HepG2 (cell line): ENCODE data around the gene PCDHGA7. TPM values are rescaled to one million over a fixed set of nuclear protein-coding genes. Genes with fewer than 3 reads are reported as not detected.
"Not testable (repeated sequence)": the region's sequence is repeated elsewhere in the genome, so short reads cannot be mapped to it uniquely, and the experiment has no call there.

Experiments used
- ATAC-seq: fragments of 200-7000 bp; cut with Tn5 transposase; 3 replicates; pipeline ENCODE4 v1.9.1; 2020; ENCODE audit warnings: mild to moderate bottlenecking, moderate library complexity
- BruUV-seq: library from RNA; stranded (reverse); fragments of 400-500 nt; replicated peaks from 2 replicates; lab custom pipeline; 2021; lab: Mats Ljungman, UMichigan
- CTCF ChIA-PET: fragments of 300-600 bp; formaldehyde crosslinking; extraction: SDS; loops from one replicate; lab custom pipeline; 2021; ENCODE audit warnings: low total read pairs, inconsistent platforms, low intra/inter-chr PET ratio; lab: Yijun Ruan, JAX
- POLR2A ChIA-PET: fragments of 350-600 bp; sonication (Branson Sonifier 250); formaldehyde crosslinking; loops from one replicate; lab custom pipeline; 2020; ENCODE audit warnings: antibody characterized with exemption, inconsistent platforms; lab: Yijun Ruan, JAX
- DNase-seq: peaks from one replicate; pipeline ENCODE4 v3.0.0-alpha.2; 2015; ENCODE audit warnings: low spot score
- FAIRE-seq: peaks from 3 replicates; lab custom pipeline; 2011; peaks lifted over from hg19 to GRCh38; lab: Jason Lieb, UNC
- H2AFZ ChIP-seq: one replicate; pipeline ENCODE4 v1.6.1; 2011; ENCODE audit warnings: low read length, inconsistent platforms
- H3K27ac ChIP-seq: fragments of 300-600 bp; 3 replicates; pipeline ENCODE4 v1.8.0; 2011; ENCODE audit warnings: mixed run types, mild to moderate bottlenecking, mixed read lengths, low read length, inconsistent platforms; ENCODE audit not compliant: insufficient read depth; ENCODE audit errors: extremely low read length
- H3K27me3 ChIP-seq, 2 experiments: fragments of 200-600 bp in 1 of 2; 2 replicates in 1 of 2; 3 replicates in 1 of 2; pipeline versions ENCODE4 v1.6.0 to v1.8.0; 2011; ENCODE audit warnings: low read length in 2 of 2, mild to moderate bottlenecking in 2 of 2, moderate library complexity in 2 of 2, inconsistent platforms in 1 of 2; ENCODE audit not compliant: insufficient read depth in 2 of 2, control insufficient read depth in 1 of 2
- H3K36me3 ChIP-seq, 2 experiments: fragments of 200-600 bp in 1 of 2; replicated peaks in 1 of 2; 2 replicates in 1 of 2; 3 replicates in 1 of 2; pipeline versions ENCODE4 v1.5.1 to v1.8.0; 2011; ENCODE audit warnings: low read length in 2 of 2, inconsistent platforms in 1 of 2; ENCODE audit not compliant: insufficient read depth in 2 of 2, control insufficient read depth in 1 of 2
- H3K4me1 ChIP-seq: 2 replicates; pipeline ENCODE4 v1.5.1; 2012; ENCODE audit warnings: low read length, inconsistent platforms; ENCODE audit not compliant: insufficient read depth
- H3K4me2 ChIP-seq: 2 replicates; pipeline ENCODE4 v1.6.0; 2011; ENCODE audit warnings: low read depth, low read length, inconsistent platforms
- H3K4me3 ChIP-seq, 3 experiments: fragments of 200-600 bp in 1 of 3; sonication (generic), shearing (Covaris generic) in 1 of 3; replicated peaks in 1 of 3; 2 replicates each; pipeline ENCODE4 v1.5.1; 2011 to 2016; ENCODE audit warnings: low read length in 3 of 3, inconsistent platforms in 2 of 3, low read depth in 2 of 3, mild to moderate bottlenecking in 2 of 3, control low read depth in 1 of 3, mixed read lengths in 1 of 3; ENCODE audit not compliant: insufficient read depth in 1 of 3
- H3K79me2 ChIP-seq: one replicate; pipeline ENCODE4 v1.6.1; 2011; ENCODE audit warnings: low read length, inconsistent platforms; ENCODE audit not compliant: insufficient read depth
- H3K9ac ChIP-seq: 2 replicates; pipeline ENCODE4 v1.6.0; 2011; ENCODE audit warnings: mild to moderate bottlenecking, low read depth, low read length, inconsistent platforms; ENCODE audit not compliant: insufficient read depth
- H3K9me3 ChIP-seq: 2 replicates; pipeline ENCODE4 v1.5.1; 2012; ENCODE audit warnings: mild to moderate bottlenecking, low read length
- H4K20me1 ChIP-seq: 2 replicates; pipeline ENCODE4 v1.6.0; 2011; ENCODE audit warnings: inconsistent platforms, mild to moderate bottlenecking, low read length, moderate library complexity; ENCODE audit not compliant: insufficient read depth
- ATRX ChIP-seq: sonication (generic); formaldehyde crosslinking; IDR thresholded peaks from 2 replicates; pipeline ENCODE4 v1.4.0; 2020; ENCODE audit warnings: missing genetic modification reagents, borderline replicate concordance
- HNRNPUL1 ChIP-seq: fragments of 200-400 bp; formaldehyde crosslinking; IDR thresholded peaks from 2 replicates; pipeline ENCODE4 v1.6.1; 2017; ENCODE audit warnings: low read depth, mild to moderate bottlenecking, low read length, moderate library complexity
- ZFAT ChIP-seq: sonication (generic); formaldehyde crosslinking; conservative IDR thresholded peaks from 2 replicates; pipeline ENCODE4 v1.8.1; 2023; ENCODE audit warnings: missing genetic modification reagents, inconsistent platforms
- ZNF512B ChIP-seq: sonication (generic); formaldehyde crosslinking; IDR thresholded peaks from 2 replicates; pipeline ENCODE4 v1.5.1; 2020; ENCODE audit warnings: missing genetic modification reagents, mild to moderate bottlenecking, borderline replicate concordance
- ZNF598 ChIP-seq: sonication (generic); formaldehyde crosslinking; IDR thresholded peaks from 2 replicates; pipeline ENCODE4 v1.5.1; 2020; ENCODE audit warnings: mild to moderate bottlenecking, missing genetic modification reagents, borderline replicate concordance
- WGBS: methylation state at CpG from one replicate; pipeline ENCODE4 v1.1.6; 2017; ENCODE audit warnings: low lambda C conversion rate; 5-methylcytosine and 5-hydroxymethylcytosine counted together
- in situ Hi-C: cut with HindIII; loops from 2 replicates; pipeline ENCODE4 v1.10.0; 2017; ENCODE audit warnings: low pct_unique_long_range_greater_than_20kb; ENCODE audit not compliant: extremely low pct_ligation_motif_present
- intact Hi-C: fragments of 100-400 bp; cut with micrococcal nuclease; formaldehyde crosslinking; loops from one replicate; pipeline ENCODE4 v1.10.0; 2022; ENCODE audit not compliant: unreplicated experiment
- polyA plus RNA-seq, 8 experiments: library from polyadenylated mRNA; depleted of rRNA in 3 of 8; stranded (reverse) in 7 of 8; unstranded in 1 of 8; fragments of >200 nt; fragmentation: Illumina TruSeq in 4 of 8; extraction: Trizol in 4 of 8; gene quantifications; 2 replicates each; pipeline versions ENCODE4 v1.2.1 to v1.2.3, GENCODE V29; 2011 to 2016; ENCODE audit warnings: low read depth in 4 of 8, missing spikeins in 1 of 8, mixed read lengths in 1 of 8; ENCODE audit not compliant: insufficient read depth in 1 of 8
- total RNA-seq, 5 experiments: library from RNA; depleted of rRNA; stranded (reverse); fragments of >200 nt; fragmentation: Illumina TruSeq; extraction: Trizol; gene quantifications; 2 replicates each; pipeline ENCODE4 v1.2.3, GENCODE V29; 2016; ENCODE audit warnings: low read depth in 1 of 5
- TF ChIP-seq, protein P1 (sequence below): IDR thresholded peaks from 2 replicates; pipeline ENCODE4 v1.4.0; 2020; ENCODE audit warnings: mild to moderate bottlenecking, missing genetic modification reagents

PCDHGA7 gene
- total and polyA plus RNA-seq, 2 of the 13 experiments (the other 11 are each of a cell fraction or from before 2014, with no cell fraction given), result 0.11 to 0.31 TPM

GRCh38 chr5:141431286-141431685 lies 48.7 kb downstream of the PCDHGA7 start:
- no peak for TF ChIP-seq ATRX (CRISPR knock-in tag)
- TF ChIP-seq ZNF512B (CRISPR knock-in tag), result no peak
- no peak for TF ChIP-seq ZNF598 (CRISPR knock-in tag)
- TF ChIP-seq ZFAT (CRISPR knock-in tag), result no peak
- no peak for TF ChIP-seq HNRNPUL1
- TF ChIP-seq, protein P1, sequence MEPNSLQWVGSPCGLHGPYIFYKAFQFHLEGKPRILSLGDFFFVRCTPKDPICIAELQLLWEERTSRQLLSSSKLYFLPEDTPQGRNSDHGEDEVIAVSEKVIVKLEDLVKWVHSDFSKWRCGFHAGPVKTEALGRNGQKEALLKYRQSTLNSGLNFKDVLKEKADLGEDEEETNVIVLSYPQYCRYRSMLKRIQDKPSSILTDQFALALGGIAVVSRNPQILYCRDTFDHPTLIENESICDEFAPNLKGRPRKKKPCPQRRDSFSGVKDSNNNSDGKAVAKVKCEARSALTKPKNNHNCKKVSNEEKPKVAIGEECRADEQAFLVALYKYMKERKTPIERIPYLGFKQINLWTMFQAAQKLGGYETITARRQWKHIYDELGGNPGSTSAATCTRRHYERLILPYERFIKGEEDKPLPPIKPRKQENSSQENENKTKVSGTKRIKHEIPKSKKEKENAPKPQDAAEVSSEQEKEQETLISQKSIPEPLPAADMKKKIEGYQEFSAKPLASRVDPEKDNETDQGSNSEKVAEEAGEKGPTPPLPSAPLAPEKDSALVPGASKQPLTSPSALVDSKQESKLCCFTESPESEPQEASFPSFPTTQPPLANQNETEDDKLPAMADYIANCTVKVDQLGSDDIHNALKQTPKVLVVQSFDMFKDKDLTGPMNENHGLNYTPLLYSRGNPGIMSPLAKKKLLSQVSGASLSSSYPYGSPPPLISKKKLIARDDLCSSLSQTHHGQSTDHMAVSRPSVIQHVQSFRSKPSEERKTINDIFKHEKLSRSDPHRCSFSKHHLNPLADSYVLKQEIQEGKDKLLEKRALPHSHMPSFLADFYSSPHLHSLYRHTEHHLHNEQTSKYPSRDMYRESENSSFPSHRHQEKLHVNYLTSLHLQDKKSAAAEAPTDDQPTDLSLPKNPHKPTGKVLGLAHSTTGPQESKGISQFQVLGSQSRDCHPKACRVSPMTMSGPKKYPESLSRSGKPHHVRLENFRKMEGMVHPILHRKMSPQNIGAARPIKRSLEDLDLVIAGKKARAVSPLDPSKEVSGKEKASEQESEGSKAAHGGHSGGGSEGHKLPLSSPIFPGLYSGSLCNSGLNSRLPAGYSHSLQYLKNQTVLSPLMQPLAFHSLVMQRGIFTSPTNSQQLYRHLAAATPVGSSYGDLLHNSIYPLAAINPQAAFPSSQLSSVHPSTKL, result no peak
- H4K20me1 ChIP-seq, result no peaks in the 10 kb centered on the region
- FAIRE-seq, result no peak
- peaks cover 19% of the 10 kb centered on the region; the same call in 1 of the 2 replicates for H3K9me3 ChIP-seq
- H3K27me3 ChIP-seq, result no peaks in the 10 kb centered on the region
- intact Hi-C loops, result no loop called here
- in situ Hi-C loops, result no loop called here
- no peak overlapping the region for H2AFZ ChIP-seq
- CTCF ChIA-PET, result no interaction called here
- 91% methylated on average over 34 of the region's 37 CpGs for WGBS
- no peak overlapping the region for H3K9ac ChIP-seq
- no peak for ATAC-seq
- no peak overlapping the region for H3K4me3 ChIP-seq
- H3K27ac ChIP-seq, result no peak overlapping the region
- no peaks in the 10 kb centered on the region for H3K4me1 ChIP-seq
- BruUV-seq, result no TSS peak
- no peak overlapping the region for H3K4me2 ChIP-seq
- no peaks in the 10 kb centered on the region for H3K36me3 ChIP-seq
- POLR2A ChIA-PET, result no interaction called here
- DNase-seq, result no peak
- H3K79me2 ChIP-seq, result no peaks in the 10 kb centered on the region

- H3K27ac ChIP-seq, H3K4me1 ChIP-seq, DNase-seq, H3K27me3 ChIP-seq, FAIRE-seq, H3K9ac ChIP-seq, in situ Hi-C loops, ATAC-seq, H4K20me1 ChIP-seq, H2AFZ ChIP-seq, H3K4me2 ChIP-seq, H3K79me2 ChIP-seq, CTCF ChIA-PET, H3K4me3 ChIP-seq, H3K36me3 ChIP-seq, BruUV-seq, intact Hi-C loops, POLR2A ChIA-PET: not testable (repeated sequence)
- H3K9me3 ChIP-seq, result peaks cover 19% of the 10 kb centered on the region; the same call in 1 of the 2 replicates
- 86% methylated on average over 8 of the region's 38 CpGs for WGBS
Observed at GRCh38 chr5:141432308-141432707, 49.8 kb downstream of the PCDHGA7 start.
